Peyer's patch (tissue), 4 donors: ENCODE measurements around the gene RASAL3. TPM values are rescaled to one million over a fixed set of nuclear protein-coding genes. Genes with fewer than 3 reads are reported as not detected.
A peak's percentile ranks its signal among the peaks of the same experiment; 100 is the strongest.

ENCODE experiments used
- DNase-seq, 3 donors: peaks; one replicate each; pipeline ENCODE4 v3.0.0-alpha.2; 2017 to 2019
- H3K27ac ChIP-seq, 4 donors: fragments of 200-600 bp; sonication (generic); one replicate each; pipeline ENCODE4 v1.5.1; 2016 to 2019
- H3K27me3 ChIP-seq, 2 donors: fragments of 200-600 bp; sonication (generic); one replicate each; pipeline ENCODE4 v1.5.1; 2019
- H3K36me3 ChIP-seq, 3 donors: fragments of 200-600 bp; sonication (generic); one replicate each; pipeline ENCODE4 v1.5.1; 2016 to 2019
- H3K4me1 ChIP-seq, 4 donors: fragments of 200-600 bp; sonication (generic); one replicate each; pipeline ENCODE4 v1.5.1; 2016 to 2019
- H3K4me3 ChIP-seq, 4 donors: fragments of 200-600 bp; sonication (generic); 1 replicate in 3 of 4; 2 replicates in 1 of 4; pipeline ENCODE4 v1.5.1; 2016 to 2019; ENCODE audit warnings: mild to moderate bottlenecking in 1 of 4
- H3K9me3 ChIP-seq, 4 donors: fragments of 200-600 bp; sonication (generic); one replicate each; pipeline ENCODE4 v1.5.1; 2016 to 2019; ENCODE audit warnings: mild to moderate bottlenecking in 1 of 4
- POLR2A ChIP-seq, 2 donors: fragments of 450-650 bp; IDR thresholded peaks; one replicate each; pipeline ENCODE4 v1.5.1; 2017; ENCODE audit warnings: antibody characterized with exemption in 2 of 2, mild to moderate bottlenecking in 2 of 2, moderate library complexity in 2 of 2
- total RNA-seq, 4 donors: library from RNA; depleted of rRNA; stranded (reverse); fragments of >200 nt; gene quantifications; one replicate each; pipeline ENCODE4 v1.1.0, GENCODE V29; 2016
- TF ChIP-seq, protein P1 (sequence below), 6 experiments: fragments of 450-650 bp in 4 of 6; fragments of 200-600 bp in 2 of 6; sonication (generic) in 1 of 6; IDR thresholded peaks; one replicate each; pipeline ENCODE4 v1.5.1; 2017 to 2019; ENCODE audit warnings: antibody characterized with exemption in 6 of 6, mild to moderate bottlenecking in 3 of 6, moderate library complexity in 1 of 6

Gene RASAL3
- total RNA-seq, 4 donors from 2014 or later, result 6.6 to 66.0 (median 6.9) TPM

DNA sequence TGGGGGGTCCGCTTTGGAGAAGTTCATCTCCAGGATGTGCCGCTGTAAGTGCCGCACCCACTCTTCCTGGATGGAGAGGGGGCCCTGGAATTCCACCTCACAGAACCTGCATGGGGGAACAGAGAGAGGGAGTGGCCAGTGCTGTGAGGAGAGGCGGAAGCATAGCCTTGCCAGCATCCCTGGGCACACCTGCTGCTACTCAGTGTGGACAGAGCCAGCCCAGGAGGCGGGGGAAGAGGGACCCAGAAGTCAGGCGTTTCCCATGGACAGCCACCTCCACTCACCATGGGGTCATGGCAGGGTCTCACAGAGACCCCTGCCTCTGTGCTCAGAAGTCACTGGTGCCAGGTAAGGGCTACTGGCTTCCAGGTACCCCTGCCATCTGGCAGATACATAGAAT, 41.2 kb downstream of the RASAL3 start:
- Histone ChIP-seq H3K4me1 (peaks cover 0 to 10% (median 2%) of the 10 kb centered on the region in 4 donors), H3K36me3 (peaks cover 0 to 57% (median 0%) of the 10 kb centered on the region in 3 donors), H3K9me3 (no peaks in the 10 kb centered on the region), H3K4me3 (no peak overlapping the region), H3K27me3 (no peaks in the 10 kb centered on the region), H3K27ac (no peak overlapping the region)
- no peak for DNase-seq
- TF ChIP-seq POLR2A (IDR thresholded peaks at IDR 0.05), result no peak
- TF ChIP-seq, protein P1, sequence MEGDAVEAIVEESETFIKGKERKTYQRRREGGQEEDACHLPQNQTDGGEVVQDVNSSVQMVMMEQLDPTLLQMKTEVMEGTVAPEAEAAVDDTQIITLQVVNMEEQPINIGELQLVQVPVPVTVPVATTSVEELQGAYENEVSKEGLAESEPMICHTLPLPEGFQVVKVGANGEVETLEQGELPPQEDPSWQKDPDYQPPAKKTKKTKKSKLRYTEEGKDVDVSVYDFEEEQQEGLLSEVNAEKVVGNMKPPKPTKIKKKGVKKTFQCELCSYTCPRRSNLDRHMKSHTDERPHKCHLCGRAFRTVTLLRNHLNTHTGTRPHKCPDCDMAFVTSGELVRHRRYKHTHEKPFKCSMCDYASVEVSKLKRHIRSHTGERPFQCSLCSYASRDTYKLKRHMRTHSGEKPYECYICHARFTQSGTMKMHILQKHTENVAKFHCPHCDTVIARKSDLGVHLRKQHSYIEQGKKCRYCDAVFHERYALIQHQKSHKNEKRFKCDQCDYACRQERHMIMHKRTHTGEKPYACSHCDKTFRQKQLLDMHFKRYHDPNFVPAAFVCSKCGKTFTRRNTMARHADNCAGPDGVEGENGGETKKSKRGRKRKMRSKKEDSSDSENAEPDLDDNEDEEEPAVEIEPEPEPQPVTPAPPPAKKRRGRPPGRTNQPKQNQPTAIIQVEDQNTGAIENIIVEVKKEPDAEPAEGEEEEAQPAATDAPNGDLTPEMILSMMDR (IDR thresholded peaks at IDR 0.05), result no peak

DNA sequence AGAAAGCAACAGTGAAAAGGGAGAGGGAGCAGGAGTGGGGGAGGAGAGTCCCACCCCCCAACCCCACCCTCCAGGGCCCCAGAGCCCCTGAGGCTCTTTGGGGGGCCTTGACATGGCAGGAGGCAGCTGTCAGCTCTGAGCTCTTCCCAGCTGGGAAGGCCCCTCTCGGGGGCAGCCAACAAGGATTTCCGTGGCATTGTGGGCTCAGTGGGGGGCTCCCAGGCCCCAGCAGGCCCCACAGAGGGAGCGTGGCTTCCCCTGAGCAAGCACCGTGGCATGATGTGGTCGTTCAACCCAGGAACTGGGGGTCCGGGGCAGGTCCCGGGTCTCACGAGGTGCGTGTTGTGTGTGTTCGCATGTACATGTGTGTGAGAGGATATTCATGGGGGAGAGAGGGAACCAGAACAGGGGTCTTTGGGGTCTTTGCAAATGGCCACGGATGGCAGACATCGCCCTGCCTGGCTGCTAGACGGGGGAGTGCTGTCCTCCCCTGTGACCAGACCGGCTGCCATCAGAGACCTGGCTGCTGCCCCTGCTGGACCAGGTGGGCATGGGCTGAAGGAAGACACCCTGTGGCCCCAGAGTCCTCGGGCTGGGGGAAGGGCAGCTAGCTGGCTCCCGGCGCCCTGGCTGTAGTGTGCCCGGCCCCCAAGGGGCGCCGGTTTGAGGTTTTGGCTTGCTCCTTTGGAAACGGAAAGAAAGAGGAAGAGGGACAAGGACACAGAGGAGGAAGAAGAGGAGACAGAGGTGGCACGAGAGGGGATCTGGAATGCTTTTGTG, 41.9 kb downstream of the RASAL3 start:
- Histone ChIP-seq H3K9me3 (no peaks in the 10 kb centered on the region), H3K4me3 (no peak overlapping the region), H3K27ac (no peak overlapping the region), H3K4me1 (peaks cover 0 to 14% (median 5%) of the 10 kb centered on the region in 4 donors), H3K36me3 (peaks cover 0 to 50% (median 0%) of the 10 kb centered on the region in 3 donors), H3K27me3 (no peaks in the 10 kb centered on the region)
- DNase-seq, result peak in 1 of 3 donors; percentile 39
- TF ChIP-seq, protein P1 (IDR thresholded peaks at IDR 0.05), result no peak
- TF ChIP-seq POLR2A (IDR thresholded peaks at IDR 0.05), result no peak

DNA sequence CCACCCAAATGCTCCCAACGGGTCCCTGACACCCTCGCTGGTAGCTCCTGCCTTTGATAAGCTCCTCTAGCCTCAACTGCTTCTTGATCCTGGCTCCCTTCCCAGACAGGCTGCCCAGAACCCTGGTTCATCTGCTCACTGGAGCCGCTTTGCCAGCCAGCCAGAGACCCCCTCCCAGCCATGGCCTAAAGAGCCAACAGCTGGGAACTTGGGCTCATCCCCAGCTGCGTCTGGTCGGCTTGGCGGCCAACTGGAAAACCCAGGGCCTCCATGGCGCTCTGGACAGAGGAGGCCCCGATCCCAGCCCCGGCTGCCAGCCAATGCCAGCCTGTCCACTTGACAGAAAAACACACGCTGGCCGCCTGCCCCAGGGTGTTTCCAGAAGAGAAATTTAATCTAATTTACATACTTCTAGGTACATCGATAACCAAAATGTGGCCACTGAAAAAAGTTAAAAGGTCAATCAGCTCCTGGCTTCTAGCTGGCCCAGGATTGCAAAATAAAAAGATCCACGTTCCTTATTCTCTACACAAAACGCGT, 42.6 kb downstream of the RASAL3 start:
- Histone ChIP-seq H3K4me1 (peaks cover 0 to 21% (median 6%) of the 10 kb centered on the region in 4 donors), H3K27ac (peak overlapping the region in 1 of 4 donors; percentile 13), H3K27me3 (no peaks in the 10 kb centered on the region), H3K4me3 (no peak overlapping the region), H3K9me3 (no peaks in the 10 kb centered on the region), H3K36me3 (peaks cover 0 to 43% (median 0%) of the 10 kb centered on the region in 3 donors)
- no peak for TF ChIP-seq POLR2A (IDR thresholded peaks at IDR 0.05)
- TF ChIP-seq, protein P1 (IDR thresholded peaks at IDR 0.05), result no peak
- DNase-seq, result peak in 1 of 3 donors; percentile 41

DNA sequence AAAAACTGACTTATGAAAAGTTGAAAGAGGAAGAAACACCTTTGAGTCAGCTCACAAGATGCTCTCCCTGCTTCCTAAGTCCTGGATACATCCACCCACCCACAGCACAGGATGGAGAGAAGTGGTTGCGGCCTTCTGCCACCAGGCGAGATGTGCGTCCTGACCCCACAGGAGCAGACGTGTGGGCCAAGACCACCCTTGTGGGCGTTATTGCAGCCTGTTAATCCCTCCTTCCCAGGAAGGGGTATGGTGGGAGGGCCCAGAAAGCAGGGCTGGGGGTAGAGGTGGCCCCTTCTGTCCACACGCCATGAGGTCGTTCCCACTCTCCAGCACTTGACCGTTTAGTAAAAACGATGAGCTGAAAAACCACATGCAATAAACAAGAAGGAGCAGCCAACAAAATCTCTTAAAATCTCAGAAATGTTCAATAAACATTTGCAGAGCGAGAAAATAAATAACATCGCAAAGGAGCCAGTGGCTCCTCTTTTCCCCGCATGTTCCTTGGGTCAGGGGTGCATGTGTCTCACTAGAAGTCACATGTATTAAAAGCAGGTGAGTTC, 43.1 kb downstream of the RASAL3 start:
- Histone ChIP-seq H3K27me3 (no peaks in the 10 kb centered on the region), H3K4me3 (no peak overlapping the region), H3K36me3 (peaks cover 0 to 38% (median 0%) of the 10 kb centered on the region in 3 donors), H3K9me3 (no peaks in the 10 kb centered on the region), H3K27ac (peak overlapping the region in 1 of 4 donors; percentile 13), H3K4me1 (peaks cover 0 to 27% (median 9%) of the 10 kb centered on the region in 4 donors)
- peak in 1 of 3 donors; percentile 25 for DNase-seq
- no peak for TF ChIP-seq POLR2A (IDR thresholded peaks at IDR 0.05)
- TF ChIP-seq, protein P1 (IDR thresholded peaks at IDR 0.05), result no peak

DNA sequence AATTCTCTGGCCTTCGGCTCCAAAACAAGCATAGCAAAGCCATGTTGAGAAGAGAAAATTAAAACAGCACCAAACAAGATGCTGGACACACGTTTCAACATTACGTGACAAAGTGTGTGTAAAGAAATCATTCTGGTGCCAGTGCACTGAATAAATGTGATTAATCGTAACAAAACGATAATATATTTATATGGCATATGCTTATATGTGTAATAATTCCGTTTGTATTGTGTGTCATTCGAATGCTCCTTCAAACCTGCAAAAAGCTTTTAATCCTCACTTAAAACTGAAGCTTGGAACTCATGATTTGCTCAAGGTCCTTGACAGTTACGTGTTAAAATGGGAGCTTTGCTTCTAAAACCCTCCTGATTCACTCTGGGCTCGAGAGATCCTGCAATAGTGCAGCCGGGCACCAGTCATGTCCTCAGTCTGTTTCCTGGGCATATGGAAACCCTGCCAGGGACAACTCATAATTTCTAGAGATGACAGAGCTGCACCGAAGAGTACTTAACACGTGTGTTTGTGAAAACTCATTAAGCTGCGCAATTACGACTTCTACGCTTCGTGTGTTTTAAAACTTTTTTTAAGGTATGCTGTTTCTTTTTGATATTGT, 44.8 kb downstream of the RASAL3 start:
- TF ChIP-seq, protein P1 (IDR thresholded peaks at IDR 0.05), result no peak
- no peak for TF ChIP-seq POLR2A (IDR thresholded peaks at IDR 0.05)
- peaks cover 0 to 23% (median 0%) of the 10 kb centered on the region in 3 donors for H3K36me3 ChIP-seq
- no peaks in the 10 kb centered on the region for H3K27me3 ChIP-seq
- peak overlapping the region; percentile 31 to 96 (median 83) for H3K4me3 ChIP-seq
- H3K27ac ChIP-seq, result peak overlapping the region in 1 of 4 donors; percentile 88
- peaks cover 0 to 34% (median 9%) of the 10 kb centered on the region in 4 donors for H3K4me1 ChIP-seq
- no peaks in the 10 kb centered on the region for H3K9me3 ChIP-seq
- no peak for DNase-seq
